Kidney epithelial cell (primary cell): ENCODE results near the gene INPP5A. TPM values are rescaled to one million over a fixed set of nuclear protein-coding genes. Genes with fewer than 3 reads are reported as not detected.

Source experiments
- DNase-seq: peaks from one replicate; pipeline ENCODE4 v3.0.0-alpha.2; 2010; ENCODE audit warnings: low read depth
- H3K27me3 ChIP-seq: 2 replicates; pipeline ENCODE4 v1.6.0; 2011; ENCODE audit warnings: low read length; ENCODE audit not compliant: control insufficient read depth, insufficient read depth
- H3K36me3 ChIP-seq: 2 replicates; pipeline ENCODE4 v1.5.1; 2011; ENCODE audit warnings: low read length; ENCODE audit not compliant: control insufficient read depth, insufficient read depth
- H3K4me3 ChIP-seq: 2 replicates; pipeline ENCODE4 v1.5.1; 2011; ENCODE audit warnings: low read depth, mild to moderate bottlenecking, control low read depth, low read length
- CTCF ChIP-seq: IDR thresholded peaks from 2 replicates; pipeline ENCODE4 v1.5.1; 2011; ENCODE audit warnings: mild to moderate bottlenecking, moderate library complexity, low read length, control low read depth, inconsistent platforms; ENCODE audit not compliant: insufficient read depth, poor library complexity, severe bottlenecking
- total RNA-seq: library from RNA; depleted of rRNA; stranded (reverse); fragments of >200 nt; gene quantifications from 2 replicates; pipeline ENCODE4 v1.2.3, GENCODE V29; 2015

INPP5A gene
- total RNA-seq, 1 donor from 2014 or later: 45.1 TPM

DNA sequence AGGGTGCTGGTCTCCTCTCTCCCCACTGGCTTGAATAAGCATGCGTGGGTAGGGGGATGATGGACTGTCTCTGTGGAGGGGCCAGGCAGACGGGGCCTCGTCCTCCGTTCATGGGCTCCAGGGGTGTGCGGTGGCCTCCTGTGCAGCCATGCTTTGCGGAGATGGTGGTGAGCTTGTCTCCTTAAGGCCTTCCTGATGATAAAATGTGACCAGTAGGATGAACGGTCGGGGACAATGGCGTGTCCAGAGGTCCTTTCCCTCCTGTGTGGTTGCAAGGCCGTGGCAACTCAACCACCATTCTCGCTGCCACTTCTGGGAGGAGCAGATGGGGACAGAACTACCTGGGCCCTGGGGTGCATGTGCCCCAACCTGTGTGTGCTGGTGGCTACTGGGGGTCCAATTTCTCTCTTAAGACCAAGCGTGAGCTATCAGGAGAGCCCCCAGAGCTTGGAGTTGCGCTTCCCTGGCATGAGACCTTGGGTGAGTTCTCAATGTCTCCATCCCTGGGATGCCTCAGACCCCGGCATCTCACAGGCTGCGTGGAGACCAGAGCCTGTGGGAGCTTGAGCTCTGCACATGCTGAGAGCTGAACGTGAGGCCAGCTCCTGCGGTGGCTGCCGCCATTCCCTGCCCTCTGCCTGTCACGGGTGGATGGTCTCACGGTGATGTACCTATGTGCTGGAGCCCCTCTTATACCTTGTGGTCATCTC, 112.2 kb downstream of the INPP5A start:
- no peak for DNase-seq
- Histone ChIP-seq H3K27me3 (no peaks in the 10 kb centered on the region), H3K36me3 (no peaks in the 10 kb centered on the region), H3K4me3 (no peak overlapping the region)
- no peak for TF ChIP-seq CTCF

GRCh38 chr10:132650611-132651250, 113.1 kb downstream of the INPP5A start:
- Histone ChIP-seq H3K4me3 (no peak overlapping the region), H3K27me3 (no peaks in the 10 kb centered on the region), H3K36me3 (no peaks in the 10 kb centered on the region)
- no peak for TF ChIP-seq CTCF
- no peak for DNase-seq

GRCh38 chr10:132651511-132652029, 114.0 kb downstream of the INPP5A start:
- no peak for DNase-seq
- Histone ChIP-seq H3K4me3 (no peak overlapping the region), H3K27me3 (no peaks in the 10 kb centered on the region), H3K36me3 (no peaks in the 10 kb centered on the region)
- no peak for TF ChIP-seq CTCF

DNA sequence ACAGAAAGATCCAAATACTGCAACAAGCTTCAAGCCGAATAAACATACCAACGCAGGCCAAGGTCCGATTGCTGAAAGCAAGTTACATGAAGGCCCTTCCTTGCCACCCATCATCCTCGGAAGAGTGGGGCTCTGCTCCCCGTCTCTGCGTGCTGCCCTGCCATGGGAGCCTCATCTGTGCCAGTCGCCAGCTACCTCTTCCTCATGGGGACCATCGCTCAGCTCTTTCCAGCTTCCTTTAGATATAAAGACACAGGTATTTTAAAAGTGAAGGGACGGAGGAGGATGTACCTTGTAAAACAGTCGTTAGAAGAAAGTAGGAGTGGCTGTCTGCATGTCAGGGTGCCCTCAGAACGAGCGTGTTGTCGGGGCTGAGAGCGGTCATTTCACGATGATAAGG, 114.9 kb downstream of the INPP5A start:
- no peaks in the 10 kb centered on the region for H3K27me3 ChIP-seq
- H3K36me3 ChIP-seq: no peaks in the 10 kb centered on the region
- no peak overlapping the region for H3K4me3 ChIP-seq
- no peak for TF ChIP-seq CTCF
- DNase-seq: no peak

GRCh38 chr10:132652936-132653590, 115.5 kb downstream of the INPP5A start:
- no peak for DNase-seq
- Histone ChIP-seq H3K4me3 (no peak overlapping the region), H3K36me3 (no peaks in the 10 kb centered on the region), H3K27me3 (no peaks in the 10 kb centered on the region)
- TF ChIP-seq CTCF: no peak
